HFFc6 (cell line): ENCODE results near the gene FARS2. TPM values are rescaled to one million over a fixed set of nuclear protein-coding genes. Genes with fewer than 3 reads are reported as not detected.

Source experiments
- DNase-seq: peaks from one replicate; pipeline ENCODE4 v3.0.0-alpha.2; 2018
- H3K27ac Mint-ChIP-seq: 2 replicates; pipeline ENCODE4 v1.8.0; 2020; ENCODE audit warnings: mild to moderate bottlenecking, mixed read lengths
- H3K27me3 Mint-ChIP-seq: 2 replicates; pipeline ENCODE4 v1.8.0; 2021; ENCODE audit warnings: mild to moderate bottlenecking, moderate library complexity, mixed read lengths; ENCODE audit not compliant: insufficient read depth
- H3K36me3 Mint-ChIP-seq: 2 replicates; pipeline ENCODE4 v1.8.0; 2021; ENCODE audit warnings: low read depth, mixed read lengths
- H3K4me1 Mint-ChIP-seq: 2 replicates; pipeline ENCODE4 v1.8.0; 2020; ENCODE audit warnings: low read depth, mixed read lengths
- H3K4me3 Mint-ChIP-seq: 2 replicates; pipeline ENCODE4 v1.8.0; 2020; ENCODE audit warnings: mild to moderate bottlenecking, moderate library complexity, mixed read lengths
- H3K9me3 Mint-ChIP-seq: 2 replicates; pipeline ENCODE4 v1.8.0; 2020; ENCODE audit warnings: mild to moderate bottlenecking, mixed read lengths
- CTCF ChIP-seq: fragments of 200-600 bp; sonication (generic); IDR thresholded peaks from 2 replicates; pipeline ENCODE4 v1.5.0; 2021; ENCODE audit warnings: antibody characterized with exemption, mild to moderate bottlenecking
- total RNA-seq, 6 experiments: library from RNA; stranded (reverse); fragmentation: NEBNext Ultra II Directional; extraction: Animal tissue kit (Norgen Biotek cat#: 25700); gene quantifications; 2 replicates in 1 of 6; 3 replicates in 5 of 6; pipeline ENCODE4 v1.2.3, GENCODE V29; 2021

FARS2 gene
- total RNA-seq, 6 experiments from 2014 or later: 11.5 to 16.4 (median 13.1) TPM

GRCh38 chr6:5513408-5513807, 252.1 kb downstream of the FARS2 start:
- Mint-ChIP-seq H3K27me3 (no peaks in the 10 kb centered on the region; the same call in 1 of the 2 replicates), H3K4me3 (no peak overlapping the region), H3K4me1 (peaks cover 32% of the 10 kb centered on the region), H3K36me3 (0 out of 2 replicates have a peak, but pooled peaks cover 8% of the 10 kb centered on the region), H3K9me3 (no peaks in the 10 kb centered on the region), H3K27ac (no peak overlapping the region)
- no peak for TF ChIP-seq CTCF
- no peak for DNase-seq

GRCh38 chr6:5514353-5514752, 253.0 kb downstream of the FARS2 start:
- Mint-ChIP-seq H3K36me3 (0 out of 2 replicates have a peak, but pooled peaks cover 5% of the 10 kb centered on the region), H3K4me1 (peaks cover 32% of the 10 kb centered on the region), H3K4me3 (no peak overlapping the region), H3K27me3 (no peaks in the 10 kb centered on the region; the same call in 1 of the 2 replicates), H3K9me3 (no peaks in the 10 kb centered on the region), H3K27ac (no peak overlapping the region)
- TF ChIP-seq CTCF: no peak
- no peak for DNase-seq

GRCh38 chr6:5515200-5515599, 253.9 kb downstream of the FARS2 start:
- TF ChIP-seq CTCF: no peak
- Mint-ChIP-seq H3K27me3 (no peaks in the 10 kb centered on the region), H3K4me3 (no peak overlapping the region), H3K27ac (no peak overlapping the region), H3K36me3 (no peaks in the 10 kb centered on the region), H3K9me3 (no peaks in the 10 kb centered on the region), H3K4me1 (peaks cover 32% of the 10 kb centered on the region)
- DNase-seq: no peak

- Mint-ChIP-seq H3K4me1 (peaks cover 27% of the 10 kb centered on the region), H3K27me3 (no peaks in the 10 kb centered on the region), H3K9me3 (no peaks in the 10 kb centered on the region), H3K27ac (no peak overlapping the region), H3K36me3 (no peaks in the 10 kb centered on the region), H3K4me3 (no peak overlapping the region)
- TF ChIP-seq CTCF: no peak
- no peak for DNase-seq
Measured at GRCh38 chr6:5516036-5516435, 254.7 kb downstream of the FARS2 start.

GRCh38 chr6:5517796-5518195, 256.5 kb downstream of the FARS2 start:
- H3K9me3 Mint-ChIP-seq: no peaks in the 10 kb centered on the region
- DNase-seq: no peak
- TF ChIP-seq CTCF: no peak
- H3K27ac Mint-ChIP-seq: no peak overlapping the region
- H3K27me3 Mint-ChIP-seq: no peaks in the 10 kb centered on the region
- H3K4me3 Mint-ChIP-seq: no peak overlapping the region
- H3K36me3 Mint-ChIP-seq: no peaks in the 10 kb centered on the region
- peaks cover 9% of the 10 kb centered on the region for H3K4me1 Mint-ChIP-seq
